AG09309 (cell line): Measurements from ENCODE around the gene TTYH3.
"Not testable (repeated sequence)": the region's sequence is repeated elsewhere in the genome, so short reads cannot be mapped to it uniquely, and the experiment has no call there.

Source experiments
- DNase-seq: peaks from one replicate; pipeline ENCODE4 v3.0.0-alpha.2; 2010; ENCODE audit warnings: low read depth
- H3K4me3 ChIP-seq: 2 replicates; pipeline ENCODE4 v1.5.1; 2011; ENCODE audit warnings: mild to moderate bottlenecking, low read depth, low read length, moderate library complexity; ENCODE audit not compliant: control insufficient read depth
- CTCF ChIP-seq: IDR thresholded peaks from 2 replicates; pipeline ENCODE4 v1.5.1; 2011; ENCODE audit warnings: mild to moderate bottlenecking, low read depth, low read length, inconsistent platforms; ENCODE audit not compliant: insufficient read depth, control insufficient read depth; ENCODE audit errors: missing control alignments

The TTYH3 gene

GRCh38 chr7:2692543-2692942 lies 60.8 kb downstream of the TTYH3 start:
- H3K4me3 ChIP-seq: no peak overlapping the region
- no peak for DNase-seq
- no peak for TF ChIP-seq CTCF

GRCh38 chr7:2693420-2694121 lies 61.8 kb downstream of the TTYH3 start:
- H3K4me3 ChIP-seq, DNase-seq: not testable (repeated sequence)

GRCh38 chr7:2694122-2694436 lies 62.3 kb downstream of the TTYH3 start:
- H3K4me3 ChIP-seq, DNase-seq: not testable (repeated sequence)

GRCh38 chr7:2698581-2699288 lies 66.9 kb downstream of the TTYH3 start:
- H3K4me3 ChIP-seq: no peak overlapping the region
- no peak for DNase-seq
- TF ChIP-seq CTCF: no peak

- TF ChIP-seq CTCF: no peak
- no peak overlapping the region for H3K4me3 ChIP-seq
- no peak for DNase-seq
These were observed 67.5 kb downstream of the TTYH3 start for GRCh38 chr7:2699289-2699620.

- DNase-seq: no peak
- no peak for TF ChIP-seq CTCF
- no peak overlapping the region for H3K4me3 ChIP-seq
These were observed 68.5 kb downstream of the TTYH3 start for GRCh38 chr7:2700141-2700850.

GRCh38 chr7:2701424-2701823 lies 69.6 kb downstream of the TTYH3 start:
- no peak overlapping the region for H3K4me3 ChIP-seq
- TF ChIP-seq CTCF: no peak
- no peak for DNase-seq
